GM18507 (cell line): Measurements from ENCODE around the gene PLPPR1.
"Not testable (repeated sequence)": the region's sequence is repeated elsewhere in the genome, so short reads cannot be mapped to it uniquely, and the experiment has no call there.

Source experiments
- DNase-seq: peaks from one replicate; pipeline ENCODE4 v3.0.0; 2011; ENCODE audit warnings: low read depth; ENCODE audit not compliant: insufficient read length; ENCODE audit errors: extremely low spot score
- FAIRE-seq: peaks from 2 replicates; lab custom pipeline; 2011; peaks lifted over from hg19 to GRCh38; lab: Jason Lieb, UNC

The PLPPR1 gene

DNA sequence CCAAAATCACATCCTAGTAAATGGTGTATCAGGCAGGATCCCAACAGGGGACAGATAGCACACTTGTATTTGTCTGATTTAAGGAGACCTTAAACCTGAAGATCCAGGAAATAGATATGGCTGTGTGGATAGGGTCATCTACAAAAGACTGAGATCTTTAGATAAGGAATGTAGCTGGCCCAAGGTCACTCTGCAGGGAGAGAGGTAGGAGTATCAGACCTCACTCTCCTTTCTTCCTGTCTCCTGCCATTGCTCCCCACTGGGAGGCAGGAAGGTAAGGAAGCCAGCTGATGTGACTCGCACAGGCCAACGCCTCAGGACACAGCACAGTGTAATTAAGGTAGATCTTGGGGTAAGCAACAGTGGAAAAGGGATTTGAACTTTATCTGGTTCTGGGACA lies 85.8 kb downstream of the PLPPR1 start:
- DNase-seq, result no peak
- no peak for FAIRE-seq

DNA sequence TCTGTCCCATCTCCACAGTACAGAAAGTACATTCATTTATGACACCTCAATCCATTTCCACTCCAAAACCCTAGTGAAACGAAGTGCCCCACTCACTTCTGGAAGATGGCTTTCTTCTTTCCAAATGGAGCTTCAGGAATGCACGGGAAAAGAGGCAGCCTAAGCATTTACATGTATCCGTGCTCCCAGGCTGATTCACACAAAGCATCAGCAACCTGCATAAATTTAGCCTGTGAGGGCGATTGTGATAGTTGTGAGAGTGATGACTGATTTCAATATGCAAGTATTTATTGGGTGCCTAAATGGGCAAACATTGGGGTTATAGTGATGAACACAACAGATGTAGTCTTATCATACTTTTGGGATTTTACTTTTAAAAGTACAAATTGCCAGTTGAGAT lies 86.6 kb downstream of the PLPPR1 start:
- no peak for FAIRE-seq
- no peak for DNase-seq

DNA sequence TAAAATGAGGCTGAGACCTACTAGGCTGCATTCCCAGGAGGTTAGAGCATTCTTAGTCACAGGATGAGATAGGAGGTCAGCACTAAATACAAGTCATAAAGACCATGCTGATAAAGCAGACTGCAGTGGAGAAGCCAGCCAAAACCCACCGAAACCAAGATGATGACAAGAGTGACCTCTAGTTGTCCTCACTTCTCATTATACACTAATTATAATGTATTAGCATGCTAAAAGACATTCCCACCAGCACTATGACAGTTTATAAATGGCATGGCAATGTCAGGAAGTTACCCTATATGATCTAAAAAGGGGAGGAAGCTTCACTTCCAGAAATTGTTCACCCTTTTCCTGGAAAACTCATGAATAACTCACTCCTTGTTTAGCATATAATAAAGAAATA lies 88.6 kb downstream of the PLPPR1 start:
- FAIRE-seq (no peak), DNase-seq (no peak)

DNA sequence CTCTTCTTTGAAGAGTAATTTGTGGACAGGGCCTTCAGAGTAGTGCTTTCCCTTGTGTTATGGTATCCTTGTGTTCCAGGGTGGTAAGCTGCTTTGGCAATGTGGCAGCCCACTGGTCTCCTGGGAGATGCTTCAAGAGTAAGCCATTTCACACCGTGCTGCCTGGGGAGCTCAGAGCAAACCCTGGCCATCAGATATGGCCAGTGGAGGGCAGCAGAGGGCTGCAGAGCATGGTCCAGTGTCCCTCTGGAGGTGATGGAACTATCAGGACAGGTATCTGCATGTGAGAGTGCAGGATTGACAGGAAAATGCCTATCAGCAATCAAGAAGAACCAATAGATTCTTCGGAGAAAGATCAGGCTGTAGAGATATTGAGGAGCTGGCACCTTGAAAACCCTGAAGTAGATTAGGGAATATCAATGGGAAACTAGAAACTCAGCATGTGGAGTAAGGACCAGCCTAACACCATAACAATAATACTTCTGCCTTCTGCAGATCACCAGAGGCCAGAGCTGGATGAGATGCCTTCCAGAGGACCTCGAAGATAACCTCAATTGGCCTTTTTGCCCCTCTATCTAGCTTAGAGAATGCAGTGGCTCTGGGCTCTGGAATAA lies 90.8 kb downstream of the PLPPR1 start:
- DNase-seq (peak; percentile 8), FAIRE-seq (peak; percentile 57)

DNA sequence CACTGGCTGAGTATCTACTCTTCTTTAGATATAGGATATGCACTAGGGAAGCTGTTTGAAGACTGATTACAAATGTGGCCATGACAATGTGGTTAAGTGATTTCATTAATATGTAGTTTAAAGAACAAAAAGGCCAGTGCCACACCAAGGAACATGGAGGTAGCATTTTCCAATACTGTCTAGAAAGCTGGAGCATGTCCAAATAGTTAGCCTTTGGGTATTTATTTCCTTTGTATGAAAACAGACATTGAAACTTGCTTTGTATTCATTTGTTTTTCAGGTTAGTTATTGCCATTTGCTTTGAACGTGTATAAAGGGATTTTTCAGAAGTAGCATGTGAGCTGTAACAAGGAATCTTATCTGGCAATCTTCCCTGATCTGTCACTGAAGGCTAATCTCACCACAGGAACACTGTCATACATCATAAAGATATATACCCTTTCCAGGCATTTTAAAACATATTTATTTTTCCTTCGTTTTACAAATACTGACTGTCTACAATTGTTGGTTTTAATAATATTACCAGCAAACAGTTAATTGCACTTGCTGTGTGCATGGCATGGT lies 93.4 kb downstream of the PLPPR1 start:
- no peak for DNase-seq
- no peak for FAIRE-seq

DNA sequence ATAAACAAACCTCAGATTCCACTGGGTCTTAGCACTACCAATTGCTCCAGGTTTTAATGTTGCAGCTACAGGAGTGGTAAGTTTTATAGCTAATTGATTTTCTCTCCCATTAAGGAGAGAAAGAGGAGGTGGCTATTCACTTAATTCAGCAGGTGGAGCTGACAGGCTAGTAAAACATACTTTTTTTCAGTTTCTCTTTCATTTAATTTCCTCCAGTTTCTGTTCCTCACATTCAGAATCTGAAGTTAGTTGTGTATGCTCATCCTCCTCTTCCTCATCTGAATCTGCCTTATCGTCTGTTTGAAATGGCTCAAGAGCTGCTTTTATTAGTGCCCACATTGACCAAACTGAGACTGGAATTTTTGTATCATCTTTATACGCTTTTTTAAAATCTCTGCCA lies 98.0 kb downstream of the PLPPR1 start:
- FAIRE-seq (peak; percentile 51), DNase-seq (no peak)

DNA sequence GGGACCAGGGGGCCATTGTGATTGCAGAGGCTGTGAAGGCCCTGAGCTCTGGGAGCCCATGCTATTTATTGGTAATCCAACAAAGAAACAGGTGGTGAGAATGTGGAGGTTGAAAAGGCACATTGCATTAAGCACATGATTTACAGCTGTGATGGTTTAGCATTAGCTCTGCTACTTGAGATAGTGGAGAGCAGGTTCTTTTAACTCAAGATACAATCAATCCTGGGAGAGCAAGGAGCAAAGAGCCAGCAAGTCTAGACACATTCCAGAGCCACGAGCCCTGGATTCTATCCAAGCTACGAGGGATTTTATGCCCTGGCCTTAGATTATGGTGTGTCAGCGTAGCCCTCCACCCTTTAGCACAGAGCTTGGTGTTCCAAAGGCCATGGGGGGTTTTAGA lies 98.8 kb downstream of the PLPPR1 start:
- FAIRE-seq, DNase-seq: not testable (repeated sequence)

DNA sequence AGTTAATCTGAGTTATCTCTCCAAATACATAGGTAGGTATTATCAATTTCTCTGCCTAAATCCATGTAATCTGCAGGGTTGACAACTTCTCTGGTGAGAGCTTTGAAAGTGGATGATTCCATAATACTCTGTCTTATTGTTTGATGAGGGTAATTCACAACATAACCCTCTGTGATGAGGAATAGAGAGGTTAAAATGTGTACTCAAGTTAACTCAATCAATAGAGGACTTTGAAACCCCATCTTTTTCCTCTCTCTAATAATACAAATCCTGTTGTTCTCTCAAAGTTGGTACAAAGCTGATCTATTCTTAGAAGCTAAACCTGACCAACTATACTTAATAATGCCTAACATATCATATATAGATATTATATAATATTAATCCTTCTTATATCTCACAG lies 100.1 kb downstream of the PLPPR1 start:
- no peak for FAIRE-seq
- no peak for DNase-seq

DNA sequence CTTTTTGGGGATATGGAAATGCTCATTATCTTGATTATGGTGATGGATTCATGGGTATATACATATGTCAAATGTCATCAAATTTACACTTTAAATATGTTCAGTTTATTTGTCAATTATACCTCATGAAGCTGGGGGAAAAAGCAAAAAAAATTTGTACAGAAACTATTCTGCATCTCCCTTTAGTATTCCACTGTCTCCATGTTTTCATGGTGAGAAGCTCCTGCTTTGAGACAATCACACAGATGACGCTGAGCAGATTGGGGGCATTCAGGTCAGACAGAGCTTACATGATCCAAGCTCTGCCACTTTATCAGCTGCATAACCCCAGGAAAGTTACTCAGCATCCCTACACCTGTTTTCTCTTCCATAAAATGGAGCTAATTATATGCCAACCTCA lies 101.5 kb downstream of the PLPPR1 start:
- DNase-seq (no peak), FAIRE-seq (no peak)

DNA sequence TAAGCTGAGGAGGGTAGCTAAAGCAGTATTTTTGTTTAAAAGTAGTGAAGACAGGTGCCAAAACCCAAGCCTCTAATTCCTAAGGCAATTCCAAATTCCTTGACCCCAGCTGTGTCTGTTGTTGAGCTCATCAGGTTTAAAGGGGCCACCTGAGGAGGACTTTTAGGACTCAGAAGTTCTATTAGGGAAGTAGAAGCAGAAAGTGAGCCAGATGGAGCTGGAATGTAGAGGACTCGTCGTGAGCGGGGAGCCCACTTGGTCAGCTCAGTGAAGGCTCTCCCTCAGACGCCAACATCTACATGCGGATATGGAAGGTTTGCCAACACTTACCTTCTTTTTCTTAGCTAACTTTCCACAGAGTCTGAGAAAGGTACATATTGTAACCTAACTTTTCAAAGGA lies 102.8 kb downstream of the PLPPR1 start:
- DNase-seq, result no peak
- no peak for FAIRE-seq

DNA sequence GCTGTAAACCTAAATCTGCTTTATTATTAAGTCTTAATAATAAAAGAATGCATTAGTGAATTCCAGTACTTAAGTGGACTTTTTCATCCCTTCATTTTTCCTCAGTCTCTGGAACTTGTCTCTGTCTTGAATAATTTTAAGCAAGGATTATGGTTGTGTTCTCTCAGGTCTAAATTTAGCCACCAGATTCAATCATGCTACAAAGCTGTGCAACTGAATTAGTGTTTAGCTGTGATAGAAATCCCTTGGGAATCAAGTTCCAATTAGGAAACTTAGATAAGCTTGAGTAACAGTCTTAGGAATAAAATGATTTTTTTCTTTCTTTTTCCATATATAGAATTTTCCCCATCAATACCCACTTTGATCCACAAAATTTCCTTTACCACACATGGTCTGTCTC lies 104.3 kb downstream of the PLPPR1 start:
- no peak for DNase-seq
- no peak for FAIRE-seq

DNA sequence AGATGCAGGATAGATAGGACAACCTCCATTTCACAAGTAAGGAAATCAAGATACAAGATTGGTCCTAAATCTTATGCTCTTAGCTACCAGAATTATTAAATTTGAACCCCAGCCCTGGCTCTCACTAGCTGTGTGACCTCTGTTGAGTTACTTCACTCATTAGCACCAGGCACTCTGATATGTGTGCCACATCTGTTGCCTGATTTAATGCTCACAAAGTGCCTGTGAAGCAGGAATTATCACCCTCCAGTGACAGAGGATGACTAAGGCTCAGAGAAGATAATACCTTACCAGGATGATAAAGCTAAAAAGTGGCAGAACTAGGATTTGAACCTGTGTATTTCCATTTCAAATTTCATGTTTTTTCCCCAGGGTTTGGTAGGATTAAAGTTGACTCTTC lies 110.0 kb downstream of the PLPPR1 start:
- FAIRE-seq (no peak), DNase-seq (no peak)

DNA sequence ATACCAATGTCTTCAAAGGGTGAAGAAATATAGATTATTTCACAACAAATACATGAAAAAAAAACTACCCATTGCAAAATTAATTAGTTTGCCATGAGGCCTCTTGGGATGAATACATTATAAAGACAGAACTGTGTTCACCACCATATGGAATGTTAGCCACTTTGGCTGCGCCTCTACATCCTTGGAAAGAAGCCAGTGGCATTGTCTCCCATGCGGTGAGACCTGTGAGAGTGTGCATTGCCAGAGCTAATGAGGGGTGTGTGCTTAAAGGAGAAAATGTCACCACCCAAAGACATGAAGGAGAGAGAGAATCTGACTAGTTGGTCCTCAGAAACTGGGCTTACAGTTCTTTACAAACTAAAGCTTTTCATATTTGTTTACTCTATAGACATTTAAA lies 110.6 kb downstream of the PLPPR1 start:
- DNase-seq (no peak), FAIRE-seq (no peak)

DNA sequence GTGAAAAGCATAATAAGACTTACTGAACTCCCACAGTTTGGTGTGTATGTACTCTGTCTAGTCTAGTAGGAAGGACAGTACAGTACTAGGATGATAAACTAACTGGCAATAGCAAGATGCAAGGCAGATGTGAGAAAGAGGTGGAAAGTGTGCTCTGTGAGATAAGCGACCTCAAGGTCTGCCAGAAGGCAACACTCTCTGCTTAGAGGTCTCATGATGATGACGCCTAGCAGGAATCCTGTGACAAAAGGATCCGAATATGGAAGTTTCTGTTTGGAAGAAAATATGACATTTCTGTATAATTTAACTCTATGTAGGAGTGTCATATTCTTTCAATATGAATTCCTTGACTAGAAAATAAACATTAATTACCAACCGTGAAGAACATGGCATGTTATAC lies 112.2 kb downstream of the PLPPR1 start:
- DNase-seq, result no peak
- FAIRE-seq, result no peak

DNA sequence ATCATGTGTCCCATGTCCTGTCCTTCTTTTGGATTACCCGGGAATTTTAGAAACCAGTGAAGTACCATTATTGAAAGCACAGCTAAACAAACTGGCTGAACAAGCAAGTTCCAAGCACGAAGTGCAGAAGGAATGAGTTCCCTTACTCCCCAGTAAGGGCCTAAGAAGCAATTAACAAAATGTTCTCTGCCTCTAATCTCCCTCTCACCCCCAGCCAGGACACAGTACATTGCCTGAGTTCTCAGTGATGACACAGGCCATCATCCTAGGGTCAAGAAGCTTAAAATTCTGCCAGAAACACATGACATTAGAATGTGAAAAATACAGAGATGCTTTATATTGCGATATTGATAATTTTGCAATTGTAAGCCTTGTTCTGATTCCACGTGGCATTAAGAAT lies 118.0 kb downstream of the PLPPR1 start:
- DNase-seq (no peak), FAIRE-seq (no peak)

DNA sequence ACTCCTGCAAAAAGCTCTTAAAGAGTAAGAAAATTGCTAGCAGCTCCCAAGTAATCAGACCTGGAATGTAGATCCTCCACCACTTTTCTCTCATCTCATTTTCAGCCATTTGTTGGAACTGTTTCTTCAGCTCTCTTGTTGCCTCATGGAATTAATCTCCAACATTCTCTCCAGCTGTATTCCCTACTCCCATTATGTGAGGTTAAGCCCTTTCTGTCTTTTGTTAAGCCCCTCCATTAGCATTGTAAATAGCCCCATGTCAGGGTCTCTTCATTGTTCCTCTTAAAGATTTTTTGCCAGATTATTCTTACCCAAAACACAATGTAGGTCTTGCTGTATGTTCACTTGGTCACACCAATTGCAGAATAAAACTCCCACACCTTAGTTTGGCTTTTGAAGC lies 119.8 kb downstream of the PLPPR1 start:
- no peak for FAIRE-seq
- no peak for DNase-seq

DNA sequence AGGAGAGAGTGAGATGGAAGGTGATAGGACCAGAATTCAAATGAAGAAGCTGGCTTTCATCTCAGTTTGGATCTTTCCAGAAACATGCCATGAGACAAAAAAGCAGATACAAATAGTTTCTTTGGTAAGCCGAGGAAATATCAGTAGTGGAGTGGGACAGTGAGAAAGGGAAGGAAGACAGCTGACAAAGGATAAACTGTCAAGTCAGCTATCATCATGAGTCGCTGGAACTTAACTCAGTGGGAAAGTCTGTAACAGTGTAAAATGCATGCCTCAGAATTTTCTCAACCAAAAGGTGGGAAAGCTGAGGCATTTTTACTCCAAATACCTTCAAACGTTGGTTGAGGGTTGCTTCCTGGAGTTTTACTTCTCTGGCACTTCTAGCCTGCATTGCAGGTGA lies 129.8 kb downstream of the PLPPR1 start:
- no peak for DNase-seq
- FAIRE-seq, result no peak

DNA sequence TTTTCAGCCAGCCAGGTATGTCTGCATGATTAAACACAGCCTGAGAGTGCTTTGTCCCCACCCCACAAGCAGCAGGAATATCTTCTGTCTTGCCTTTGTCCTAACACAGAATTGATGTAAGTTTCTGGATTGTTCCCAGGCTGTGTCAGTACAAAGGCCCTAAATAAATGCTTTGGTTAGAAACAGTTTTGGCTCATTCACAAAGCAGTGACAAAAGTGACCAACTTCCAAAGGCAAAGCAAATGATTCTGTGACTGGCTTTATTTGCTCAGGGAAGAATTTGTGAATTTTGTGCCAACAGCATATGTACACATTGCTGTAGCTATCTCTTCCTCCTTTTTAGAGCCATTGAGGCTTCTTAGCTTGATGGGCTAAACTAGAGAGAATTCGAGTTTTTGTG lies 133.7 kb downstream of the PLPPR1 start:
- FAIRE-seq (no peak), DNase-seq (no peak)

DNA sequence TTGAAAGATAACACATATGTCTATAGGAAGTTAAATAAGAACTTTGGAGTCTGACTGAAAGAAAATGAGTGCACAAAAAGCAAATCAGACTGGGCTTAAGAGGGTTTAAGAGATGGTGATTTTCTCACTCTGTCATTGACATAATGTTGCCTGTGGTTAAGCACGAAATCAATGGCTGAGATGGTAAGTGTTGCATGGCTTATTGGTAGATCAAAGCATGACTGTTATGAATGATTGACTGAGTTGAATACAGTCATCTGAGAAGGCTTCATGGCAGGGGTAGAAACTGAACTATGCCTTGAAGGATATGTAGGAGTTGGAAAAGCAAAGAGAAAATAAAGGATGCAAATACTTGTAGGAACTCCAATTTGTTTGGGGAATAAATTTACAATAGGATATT lies 136.6 kb downstream of the PLPPR1 start:
- FAIRE-seq (no peak), DNase-seq (no peak)

DNA sequence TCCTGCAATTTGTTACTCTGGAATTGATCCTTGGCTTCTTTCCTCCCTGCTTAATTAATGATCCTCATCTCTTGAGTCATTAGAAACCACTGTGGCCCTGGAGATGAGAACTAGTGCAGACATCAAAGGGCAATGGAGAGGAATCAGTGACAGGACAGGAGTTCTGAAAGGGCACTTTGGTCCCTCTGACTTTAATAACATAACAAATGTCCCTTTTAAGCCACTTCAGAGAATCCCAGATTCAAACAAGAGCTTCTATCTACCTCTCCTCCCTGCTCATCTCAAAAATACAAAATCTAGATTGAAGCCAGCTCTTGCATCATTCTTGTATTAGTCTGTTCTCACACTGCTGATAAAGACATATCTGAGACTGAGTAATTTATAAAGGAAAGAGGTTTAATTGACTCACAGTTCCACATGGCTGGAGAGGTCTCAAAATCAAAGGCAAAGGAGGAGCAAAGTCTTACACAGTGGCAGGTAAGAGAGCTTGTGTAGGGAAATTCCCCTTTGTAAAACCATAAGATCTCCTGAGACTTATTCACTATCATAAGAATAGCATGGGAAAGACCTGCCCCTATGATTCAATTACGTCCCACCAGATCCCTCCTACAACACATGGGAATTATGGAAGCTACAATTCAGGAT lies 139.1 kb downstream of the PLPPR1 start:
- no peak for FAIRE-seq
- no peak for DNase-seq

DNA sequence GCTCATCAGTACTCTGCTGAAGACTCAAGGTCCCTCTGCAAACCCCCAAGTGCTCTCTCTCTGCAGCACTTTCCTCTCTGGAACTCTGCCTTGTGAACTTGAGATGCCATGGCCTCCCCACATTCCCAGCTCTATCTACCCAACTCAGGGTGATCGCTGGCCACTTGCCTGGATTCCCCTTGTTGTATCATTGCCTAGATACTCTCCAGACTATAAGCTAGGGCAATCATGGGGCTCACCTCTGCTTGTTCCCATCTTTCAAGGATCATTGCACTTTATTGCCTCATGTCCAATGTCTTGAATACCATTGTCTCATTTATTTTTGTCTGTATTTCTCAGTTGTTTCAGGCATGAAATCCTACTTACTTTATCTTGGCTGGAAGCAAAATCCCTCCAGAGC lies 144.1 kb downstream of the PLPPR1 start:
- no peak for FAIRE-seq
- DNase-seq, result no peak
